ENCODE data around the gene TMEM200C.

The TMEM200C gene

DNA sequence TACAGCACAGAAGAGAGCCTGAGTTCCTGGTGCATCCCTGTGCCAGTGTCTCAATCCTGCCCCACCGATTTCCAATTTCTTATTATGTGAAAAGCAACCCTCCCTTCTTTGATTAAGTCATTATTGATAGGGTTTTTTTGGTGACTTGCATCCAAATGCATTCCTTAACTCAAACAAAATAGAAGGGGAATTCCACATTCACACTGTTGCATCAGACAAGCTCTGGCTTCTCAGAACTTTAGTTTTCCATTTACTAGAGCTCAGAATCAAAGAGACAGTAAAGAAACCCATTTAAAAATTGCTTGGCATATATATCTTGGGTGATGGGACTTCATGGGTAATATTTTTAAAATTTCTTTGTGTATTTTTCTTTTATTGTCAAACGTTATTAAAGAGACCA, 13.8 kb upstream of the TMEM200C start:
- Histone ChIP-seq H2AFZ (ENCODE audit: low read depth, low read length) (no peak overlapping the region), H3K4me3 (ENCODE audit: low read length) (no peak overlapping the region), H3K9me3 (ENCODE audit: low read length) (no peaks in the 10 kb centered on the region), H3K4me1 (ENCODE audit: insufficient read depth, low read length) (peaks cover 5% of the 10 kb centered on the region), H3K36me3 (ENCODE audit: insufficient read depth, low read length) (peaks cover 13% of the 10 kb centered on the region), H3K27me3 (ENCODE audit: insufficient read depth, low read length) (no peaks in the 10 kb centered on the region)

DNA sequence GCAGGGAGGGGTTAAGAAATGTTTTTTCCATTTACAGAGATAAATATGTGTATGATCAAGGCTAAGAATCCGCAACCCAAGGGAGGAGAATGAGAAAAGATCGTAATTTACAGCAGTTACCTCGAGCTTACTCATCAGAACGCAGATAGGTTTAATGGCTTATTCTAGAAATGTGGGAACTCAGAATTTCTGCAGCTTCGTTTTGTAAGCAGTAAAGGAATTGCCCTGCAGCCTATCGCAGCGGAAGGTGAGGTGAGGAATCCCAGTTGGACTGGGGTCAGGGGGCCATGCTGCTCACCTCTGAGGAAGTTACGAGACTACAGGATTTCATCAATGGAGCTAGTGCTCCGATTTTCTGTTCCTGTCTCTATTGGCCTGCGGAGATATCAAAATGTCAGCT, 8.1 kb upstream of the TMEM200C start:
- Histone ChIP-seq H3K4me3 (ENCODE audit: low read length) (no peak overlapping the region), H3K27me3 (ENCODE audit: insufficient read depth, low read length) (no peaks in the 10 kb centered on the region), H3K4me1 (ENCODE audit: insufficient read depth, low read length) (peaks cover 1% of the 10 kb centered on the region), H2AFZ (ENCODE audit: low read depth, low read length) (no peak overlapping the region), H3K9me3 (ENCODE audit: low read length) (peaks cover 5% of the 10 kb centered on the region), H3K36me3 (ENCODE audit: insufficient read depth, low read length) (peaks cover 7% of the 10 kb centered on the region)

DNA sequence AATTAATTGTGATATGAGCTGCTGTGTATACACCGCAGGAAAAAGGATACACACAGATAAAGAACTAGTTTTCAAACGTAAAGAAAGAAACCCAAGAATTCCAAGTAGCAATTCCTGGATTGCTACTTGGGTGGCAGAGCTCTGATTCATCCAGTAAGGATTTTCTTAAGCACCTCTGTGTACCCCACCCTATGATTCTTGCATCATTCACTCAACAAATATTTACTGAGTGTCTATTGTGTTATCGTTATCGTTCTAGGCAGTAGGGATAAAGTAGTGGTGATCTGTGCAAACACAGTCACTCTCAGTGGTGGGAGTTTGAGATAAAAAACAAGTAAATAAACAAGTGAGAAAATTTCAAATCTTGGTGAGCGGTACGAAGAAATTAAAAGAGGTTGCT, 4.9 kb upstream of the TMEM200C start:
- Histone ChIP-seq H3K9me3 (ENCODE audit: low read length) (peaks cover 6% of the 10 kb centered on the region), H3K27me3 (ENCODE audit: insufficient read depth, low read length) (no peaks in the 10 kb centered on the region), H3K4me1 (ENCODE audit: insufficient read depth, low read length) (peaks cover 13% of the 10 kb centered on the region), H3K36me3 (ENCODE audit: insufficient read depth, low read length) (peaks cover 10% of the 10 kb centered on the region), H3K4me3 (ENCODE audit: low read length) (no peak overlapping the region), H2AFZ (ENCODE audit: low read depth, low read length) (no peak overlapping the region)

DNA sequence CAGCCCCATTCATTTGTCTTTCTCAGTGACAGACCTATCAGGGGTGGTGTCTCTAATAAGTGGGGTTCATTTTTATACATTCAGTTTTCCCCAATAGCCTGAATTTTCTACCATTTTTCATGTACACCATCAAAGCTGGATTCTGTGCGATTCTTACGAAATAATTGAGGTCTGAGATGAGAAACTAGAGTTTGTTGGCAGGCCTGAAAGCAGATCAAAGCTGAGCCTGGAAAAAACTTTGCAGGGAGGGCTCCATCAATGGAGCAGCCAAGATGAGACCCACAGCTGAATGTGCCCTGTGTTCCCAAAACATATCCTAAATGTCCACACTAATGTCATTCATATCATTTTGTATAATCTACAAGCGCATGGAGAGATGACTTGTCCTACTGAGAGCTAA, 4.5 kb upstream of the TMEM200C start:
- Histone ChIP-seq H3K4me1 (ENCODE audit: insufficient read depth, low read length) (peaks cover 13% of the 10 kb centered on the region), H3K36me3 (ENCODE audit: insufficient read depth, low read length) (peaks cover 10% of the 10 kb centered on the region), H3K9me3 (ENCODE audit: low read length) (peaks cover 6% of the 10 kb centered on the region), H3K27me3 (ENCODE audit: insufficient read depth, low read length) (no peaks in the 10 kb centered on the region), H2AFZ (ENCODE audit: low read depth, low read length) (no peak overlapping the region), H3K4me3 (ENCODE audit: low read length) (no peak overlapping the region)

DNA sequence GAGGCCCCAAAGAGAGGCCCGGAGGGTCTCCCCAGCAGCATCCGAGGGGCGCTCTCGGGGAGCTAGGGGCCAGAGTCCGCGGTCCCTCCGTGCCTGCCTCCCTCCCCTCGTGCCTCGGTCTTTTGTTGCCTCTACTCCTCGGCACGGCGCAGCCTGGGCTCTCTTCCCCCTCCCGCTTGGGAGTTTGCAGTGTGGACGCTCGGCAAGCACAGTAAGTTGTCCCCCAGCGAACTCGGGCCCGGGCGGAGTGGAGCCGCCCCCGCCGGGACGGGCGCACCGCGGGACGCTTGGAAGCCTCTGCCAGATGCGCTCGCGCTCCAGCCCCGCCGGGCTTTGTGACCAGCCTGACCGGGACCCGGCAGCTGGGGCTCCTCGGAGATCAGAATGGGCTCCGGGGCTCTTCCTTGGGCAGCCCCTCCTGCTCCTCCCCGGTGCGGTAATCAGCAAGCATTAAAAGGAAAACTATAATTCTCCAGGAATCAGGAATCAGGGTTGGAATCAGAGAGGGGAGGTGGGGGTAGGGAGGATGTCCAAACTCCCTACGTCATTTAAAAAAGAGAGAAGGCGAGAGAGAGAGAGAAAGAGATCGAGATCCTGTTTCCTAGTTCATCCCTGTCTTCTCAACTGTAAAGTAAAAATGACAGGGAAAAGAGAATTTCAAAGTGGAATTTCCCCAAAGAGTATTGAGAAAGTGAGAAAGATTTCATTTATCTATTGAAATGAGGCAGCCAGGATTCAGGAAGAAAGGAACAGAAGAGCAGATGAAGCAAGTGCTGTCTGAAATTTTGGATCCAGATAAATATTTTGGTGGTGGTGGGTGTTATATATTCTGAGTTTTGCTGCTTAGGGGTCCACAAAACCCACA, 786 bp upstream of the TMEM200C start:
- peak overlapping the region; percentile 88 for H2AFZ ChIP-seq (ENCODE audit: low read depth, low read length)
- no peaks in the 10 kb centered on the region for H3K27me3 ChIP-seq (ENCODE audit: insufficient read depth, low read length)
- H3K4me3 ChIP-seq (ENCODE audit: low read length): peak overlapping the region; percentile 58
- peaks cover 17% of the 10 kb centered on the region for H3K36me3 ChIP-seq (ENCODE audit: insufficient read depth, low read length)
- H3K4me1 ChIP-seq (ENCODE audit: insufficient read depth, low read length): peaks cover 34% of the 10 kb centered on the region
- H3K9me3 ChIP-seq (ENCODE audit: low read length): peaks cover 6% of the 10 kb centered on the region

DNA sequence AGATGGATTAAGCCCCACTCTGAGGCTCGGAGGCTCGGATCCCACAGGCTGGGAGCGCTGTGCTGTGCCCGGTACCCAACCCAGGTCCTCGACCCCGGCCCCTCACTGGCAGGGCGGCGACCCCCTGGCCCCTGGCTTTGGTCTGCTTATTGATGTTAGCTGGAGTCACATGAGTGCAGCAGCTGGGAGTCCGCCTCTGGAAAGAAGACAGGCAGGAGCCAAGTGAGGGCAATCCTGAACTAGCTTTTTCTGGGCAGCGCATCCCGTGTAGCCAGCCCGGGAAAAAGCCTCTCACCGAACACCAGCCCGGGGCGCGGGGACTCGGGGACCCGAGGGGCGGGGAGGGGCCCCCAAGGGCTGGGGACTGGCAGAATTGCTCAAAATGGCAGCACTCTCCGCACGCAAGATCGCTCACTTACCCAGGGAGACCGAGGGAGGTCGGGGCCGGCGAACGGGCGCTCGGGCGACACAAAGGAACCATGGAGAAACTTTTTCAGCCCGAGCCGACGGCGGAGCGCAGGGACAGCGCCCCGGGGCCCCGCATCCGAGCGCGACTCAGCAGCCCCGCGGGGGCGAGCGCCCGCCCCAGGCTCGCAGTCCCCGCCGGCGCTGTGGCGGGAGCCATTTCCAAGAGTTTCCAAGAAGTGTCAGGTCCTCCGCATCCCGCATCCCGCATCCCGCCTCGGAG, 567 bp downstream of the TMEM200C start:
- H2AFZ ChIP-seq (ENCODE audit: low read depth, low read length): peak overlapping the region; percentile 93
- H3K9me3 ChIP-seq (ENCODE audit: low read length): peaks cover 6% of the 10 kb centered on the region
- H3K4me1 ChIP-seq (ENCODE audit: insufficient read depth, low read length): peaks cover 34% of the 10 kb centered on the region
- peak overlapping the region; percentile 94 for H3K4me3 ChIP-seq (ENCODE audit: low read length)
- no peaks in the 10 kb centered on the region for H3K27me3 ChIP-seq (ENCODE audit: insufficient read depth, low read length)
- peaks cover 26% of the 10 kb centered on the region for H3K36me3 ChIP-seq (ENCODE audit: insufficient read depth, low read length)

DNA sequence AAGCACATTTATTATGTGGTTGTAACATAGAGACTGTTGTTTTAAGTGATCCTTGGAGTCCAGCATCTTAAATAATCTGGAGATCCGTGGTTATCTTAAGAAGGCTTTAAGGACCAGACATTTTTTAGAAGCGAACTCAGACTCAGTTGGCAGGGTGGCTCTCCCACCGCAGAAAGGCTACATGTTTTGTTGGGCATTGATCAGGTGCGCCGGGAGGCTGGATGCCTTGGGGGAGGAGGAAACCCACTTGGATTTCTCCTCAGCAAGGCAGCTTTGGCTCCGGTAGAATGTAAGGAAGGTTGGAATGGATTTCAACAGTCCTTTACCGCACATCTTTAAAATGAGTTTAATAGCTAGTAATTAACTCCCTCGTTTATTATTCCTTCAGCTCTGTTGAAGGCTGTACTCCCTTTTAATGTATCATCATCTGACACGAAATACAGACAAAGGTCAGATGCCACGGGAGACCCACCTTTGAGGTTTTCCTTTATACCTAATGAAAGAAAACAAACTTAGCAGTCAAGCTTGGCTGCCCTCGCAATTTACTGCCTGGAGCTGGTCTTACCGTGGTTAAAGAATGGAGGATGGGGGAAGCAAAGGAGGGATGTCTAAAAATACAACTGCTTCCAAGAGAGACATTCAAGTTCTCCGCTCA, 1.2 kb downstream of the TMEM200C start:
- no peak overlapping the region for H2AFZ ChIP-seq (ENCODE audit: low read depth, low read length)
- H3K36me3 ChIP-seq (ENCODE audit: insufficient read depth, low read length): peaks cover 32% of the 10 kb centered on the region
- peaks cover 34% of the 10 kb centered on the region for H3K4me1 ChIP-seq (ENCODE audit: insufficient read depth, low read length)
- H3K9me3 ChIP-seq (ENCODE audit: low read length): peaks cover 4% of the 10 kb centered on the region
- no peaks in the 10 kb centered on the region for H3K27me3 ChIP-seq (ENCODE audit: insufficient read depth, low read length)
- H3K4me3 ChIP-seq (ENCODE audit: low read length): peak overlapping the region; percentile 94

DNA sequence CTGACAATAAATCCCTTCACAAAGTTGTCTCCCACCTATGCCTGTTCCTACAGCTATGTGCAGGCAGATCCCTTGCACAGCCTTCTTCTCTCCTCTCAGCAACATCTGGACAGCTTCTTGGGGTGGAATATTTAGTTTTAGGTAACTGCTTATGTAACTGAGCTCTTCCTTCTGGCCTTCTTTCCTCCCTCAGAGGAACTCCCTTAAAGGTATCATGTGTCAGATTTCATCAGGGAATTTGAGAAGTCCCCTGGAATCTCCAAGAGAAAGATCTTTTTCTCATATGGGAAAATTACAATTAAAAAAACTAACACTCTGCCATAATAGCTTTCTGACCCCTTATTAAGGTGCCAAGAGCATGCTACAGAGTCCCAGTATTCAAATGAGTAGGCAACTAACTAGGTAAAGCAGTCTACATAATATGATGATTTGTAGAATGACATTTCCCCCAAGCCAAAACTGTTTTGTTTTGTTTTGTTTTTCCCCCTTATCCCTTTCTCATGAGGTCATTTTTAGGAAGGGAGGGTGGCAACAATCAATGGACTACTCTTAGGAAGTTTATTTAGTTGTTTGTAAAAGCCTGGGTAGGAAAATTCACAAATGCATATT, 2.4 kb downstream of the TMEM200C start:
- no peaks in the 10 kb centered on the region for H3K27me3 ChIP-seq (ENCODE audit: insufficient read depth, low read length)

DNA sequence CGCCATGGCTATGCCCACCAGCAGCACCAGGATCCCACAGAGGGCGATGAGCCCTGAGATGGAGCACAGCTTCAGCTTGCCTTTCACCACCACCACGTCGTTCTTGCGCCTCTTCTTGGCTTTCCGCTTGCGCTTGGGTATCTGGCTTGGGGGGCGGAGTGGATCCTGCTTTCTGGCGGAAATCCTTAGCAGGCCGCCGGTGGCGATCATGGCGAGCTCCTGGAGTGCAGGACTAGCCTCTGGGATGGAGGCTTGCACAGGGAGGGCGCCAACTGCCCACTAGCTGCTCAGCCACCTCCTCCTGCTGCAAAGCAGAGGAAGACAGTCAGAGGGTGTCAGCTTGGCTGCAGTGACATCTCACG, 3.5 kb downstream of the TMEM200C start:
- Histone ChIP-seq H3K4me1 (ENCODE audit: insufficient read depth, low read length) (peaks cover 27% of the 10 kb centered on the region), H3K36me3 (ENCODE audit: insufficient read depth, low read length) (peaks cover 37% of the 10 kb centered on the region), H2AFZ (ENCODE audit: low read depth, low read length) (no peak overlapping the region), H3K9me3 (ENCODE audit: low read length) (peaks cover 2% of the 10 kb centered on the region), H3K27me3 (ENCODE audit: insufficient read depth, low read length) (no peaks in the 10 kb centered on the region), H3K4me3 (ENCODE audit: low read length) (no peak overlapping the region)

More for the DNA sequence above, 2.4 kb downstream of the TMEM200C start:
- Histone ChIP-seq H3K9me3 (ENCODE audit: low read length) (peaks cover 2% of the 10 kb centered on the region), H3K4me1 (ENCODE audit: insufficient read depth, low read length) (peaks cover 34% of the 10 kb centered on the region), H3K36me3 (ENCODE audit: insufficient read depth, low read length) (peaks cover 37% of the 10 kb centered on the region), H3K4me3 (ENCODE audit: low read length) (peak overlapping the region; percentile 94), H2AFZ (ENCODE audit: low read depth, low read length) (no peak overlapping the region)

DNA sequence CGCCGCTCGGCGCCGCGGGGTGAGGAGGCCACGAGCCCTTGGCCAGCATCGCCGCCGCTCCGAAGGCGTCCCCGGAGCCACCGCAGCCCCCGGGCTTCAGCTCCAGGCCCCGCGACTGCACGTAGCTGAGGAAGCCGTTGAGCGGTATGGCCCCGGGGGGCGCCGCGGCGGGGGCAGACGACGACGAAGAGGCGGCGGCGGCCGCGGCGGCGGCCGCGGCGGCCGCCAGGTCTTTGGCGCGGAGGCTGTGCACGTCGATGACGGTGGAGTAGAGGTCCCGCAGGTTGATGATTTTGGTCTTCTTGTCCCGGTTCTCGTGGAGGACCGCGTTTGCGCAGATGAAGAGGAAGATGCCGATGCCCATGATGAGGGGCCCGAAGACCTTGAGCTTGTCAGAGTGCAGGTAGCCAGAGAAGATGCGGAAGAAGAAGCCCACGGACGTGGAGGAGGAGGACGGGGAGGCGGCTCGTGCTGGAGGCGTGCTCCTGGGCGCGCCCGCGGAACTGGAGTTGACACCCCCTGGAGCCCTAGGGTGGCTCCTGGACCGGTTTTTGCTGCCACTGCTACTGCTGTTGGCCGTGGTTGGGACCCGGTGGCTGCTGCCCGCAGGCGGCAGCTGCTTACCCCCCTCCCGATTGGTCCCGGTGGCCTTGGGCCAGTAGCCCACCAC, 4.0 kb downstream of the TMEM200C start:
- Histone ChIP-seq H3K9me3 (ENCODE audit: low read length) (peaks cover 2% of the 10 kb centered on the region), H3K36me3 (ENCODE audit: insufficient read depth, low read length) (peaks cover 37% of the 10 kb centered on the region), H3K4me3 (ENCODE audit: low read length) (no peak overlapping the region), H3K4me1 (ENCODE audit: insufficient read depth, low read length) (peaks cover 22% of the 10 kb centered on the region), H2AFZ (ENCODE audit: low read depth, low read length) (no peak overlapping the region), H3K27me3 (ENCODE audit: insufficient read depth, low read length) (no peaks in the 10 kb centered on the region)

DNA sequence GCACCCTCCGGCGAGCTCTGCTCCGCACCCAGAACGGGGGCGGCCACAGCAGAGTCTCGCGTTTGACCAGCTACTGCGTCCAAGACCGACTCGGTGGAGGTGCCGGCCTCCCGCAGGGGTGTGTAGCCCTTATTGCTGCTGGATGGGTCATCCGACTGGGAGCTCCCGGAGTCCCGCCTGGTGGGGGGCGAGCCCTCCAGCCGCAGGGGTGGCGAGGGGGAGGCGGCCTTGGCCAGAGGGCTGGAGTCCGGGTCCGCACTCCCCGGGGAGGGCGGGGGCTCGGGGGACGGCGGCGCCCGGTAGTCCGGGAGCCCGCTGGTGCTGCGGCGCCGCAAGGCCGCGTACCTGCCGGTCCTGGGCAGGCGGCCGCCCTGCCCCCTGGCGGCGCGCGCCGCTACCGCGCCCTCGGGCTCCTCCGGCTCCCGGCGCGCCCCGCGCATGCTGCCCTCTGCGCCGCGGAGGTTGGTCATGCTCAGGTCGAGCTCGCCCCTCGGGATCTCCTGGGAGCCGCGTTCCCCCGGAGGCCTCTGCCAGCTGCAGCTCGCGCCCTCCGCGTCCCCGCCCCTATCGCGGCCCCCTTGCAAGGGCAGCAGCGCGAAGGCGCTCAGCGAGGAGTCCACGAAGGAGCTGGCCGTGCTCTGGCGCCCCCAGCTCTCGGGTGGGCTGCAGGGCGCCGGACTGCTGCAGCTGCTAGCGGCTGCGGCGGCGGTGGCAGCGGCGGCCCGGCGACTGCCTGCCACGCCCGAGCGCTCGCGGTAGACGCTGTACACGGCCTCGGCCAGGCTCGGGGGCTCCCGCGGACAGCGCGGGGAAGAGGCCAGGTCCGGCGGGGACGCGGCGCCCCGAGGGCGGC, 4.8 kb downstream of the TMEM200C start:
- no peaks in the 10 kb centered on the region for H3K27me3 ChIP-seq (ENCODE audit: insufficient read depth, low read length)
- H3K9me3 ChIP-seq (ENCODE audit: low read length): peaks cover 2% of the 10 kb centered on the region
- H3K4me3 ChIP-seq (ENCODE audit: low read length): no peak overlapping the region
- no peak overlapping the region for H2AFZ ChIP-seq (ENCODE audit: low read depth, low read length)
- peaks cover 37% of the 10 kb centered on the region for H3K36me3 ChIP-seq (ENCODE audit: insufficient read depth, low read length)
- peaks cover 20% of the 10 kb centered on the region for H3K4me1 ChIP-seq (ENCODE audit: insufficient read depth, low read length)

DNA sequence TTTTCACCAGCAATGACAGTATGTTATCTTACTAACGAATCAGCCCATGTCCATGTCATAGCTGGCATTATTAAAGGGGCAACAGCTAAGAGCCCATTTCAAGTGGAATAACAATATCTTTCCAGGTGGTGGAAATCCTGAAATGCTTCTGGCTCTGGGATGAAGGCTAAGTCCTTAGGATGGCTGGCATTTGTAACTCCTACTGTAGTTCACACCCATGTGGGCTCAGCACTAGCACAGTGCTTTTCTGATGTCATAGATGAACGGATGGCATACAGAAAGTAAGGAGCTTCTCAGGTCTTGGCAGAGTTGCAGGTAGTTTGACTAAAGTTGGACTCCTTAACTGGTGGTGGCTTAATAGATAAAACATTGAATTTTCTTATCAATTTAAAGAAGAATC, 10.0 kb downstream of the TMEM200C start:
- H3K36me3 ChIP-seq (ENCODE audit: insufficient read depth, low read length): peaks cover 23% of the 10 kb centered on the region
- H3K4me3 ChIP-seq (ENCODE audit: low read length): no peak overlapping the region
- H3K4me1 ChIP-seq (ENCODE audit: insufficient read depth, low read length): no peaks in the 10 kb centered on the region
- no peak overlapping the region for H2AFZ ChIP-seq (ENCODE audit: low read depth, low read length)
- no peaks in the 10 kb centered on the region for H3K27me3 ChIP-seq (ENCODE audit: insufficient read depth, low read length)
- no peaks in the 10 kb centered on the region for H3K9me3 ChIP-seq (ENCODE audit: low read length)

Data from neuron (in vitro differentiated cells).